Measurements from ENCODE around the gene PIGO. TPM values are rescaled to one million over a fixed set of nuclear protein-coding genes. Genes with fewer than 3 reads are reported as not detected.

Gene PIGO
- total and polyA plus RNA-seq, 9 of the 15 experiments (the other 6 are each of a cell fraction or from before 2014, with no cell fraction given) = 5.4 to 13.7 (median 9.7) TPM

GRCh38 chr9:35115680-35116538, 19.5 kb upstream of the PIGO start, which contains the start of gene ATOSB (continued):
- TF ChIP-seq REST (IDR thresholded peaks at IDR 0.05; ENCODE audit: borderline replicate concordance) (peak; percentile 88), REST (CRISPR knock-in tag; IDR thresholded peaks at IDR 0.05; ENCODE audit: low read depth) (no peak), SP1 (CRISPR knock-in tag; IDR thresholded peaks at IDR 0.05) (peak; percentile 4; the same call in 1 of the 2 replicates), RB1 (IDR thresholded peaks at IDR 0.05; ENCODE audit: low read depth) (peak; percentile 55; the same call in 1 of the 2 replicates), ETS1 (conservative IDR thresholded peaks at IDR 0.05; ENCODE audit: control insufficient read depth, low read depth, low read length) (no peak), PKNOX1 (IDR thresholded peaks at IDR 0.05) (peak; percentile 83), THRA (IDR thresholded peaks at IDR 0.05) (peak; percentile 64; the same call in 1 of the 2 replicates)

Measured in K562 (cell line).